Uterus (tissue), 4 donors: ENCODE data around the gene MSANTD1. TPM values are rescaled to one million over a fixed set of nuclear protein-coding genes. Genes with fewer than 3 reads are reported as not detected.

Source experiments
- DNase-seq, 2 donors: peaks; one replicate each; pipeline ENCODE4 v3.0.0-alpha.2; 2019 to 2020
- H3K27ac ChIP-seq, 2 donors: fragments of 200-600 bp; sonication (generic); 1 replicate in 1 of 2; 2 replicates in 1 of 2; pipeline ENCODE4 v1.5.1; 2016 to 2018
- H3K27me3 ChIP-seq, 2 donors: fragments of 200-600 bp; sonication (generic); one replicate each; pipeline ENCODE4 v1.5.1; 2018 to 2019; ENCODE audit warnings: control low read depth in 1 of 2
- H3K36me3 ChIP-seq, 2 donors: fragments of 200-600 bp; sonication (generic); one replicate each; pipeline ENCODE4 v1.5.1; 2019; ENCODE audit warnings: control low read depth in 1 of 2
- H3K4me1 ChIP-seq, 2 donors: fragments of 200-600 bp; sonication (generic); one replicate each; pipeline ENCODE4 v1.5.1; 2018 to 2019; ENCODE audit warnings: control low read depth in 1 of 2
- H3K4me3 ChIP-seq, 2 donors: fragments of 200-600 bp; sonication (generic); 1 replicate in 1 of 2; 2 replicates in 1 of 2; pipeline ENCODE4 v1.5.1; 2018 to 2019; ENCODE audit warnings: mild to moderate bottlenecking in 1 of 2
- H3K9me3 ChIP-seq, 2 donors: fragments of 200-600 bp; sonication (generic); one replicate each; pipeline ENCODE4 v1.5.1; 2019; ENCODE audit warnings: control low read depth in 1 of 2
- POLR2A ChIP-seq, 2 donors: fragments of 450-650 bp; IDR thresholded peaks; one replicate each; pipeline ENCODE4 v1.6.1; 2016; ENCODE audit warnings: antibody characterized with exemption in 2 of 2, mild to moderate bottlenecking in 1 of 2, moderate library complexity in 1 of 2
- intact Hi-C: fragments of 100-400 bp; cut with DNase I; formaldehyde crosslinking; loops from one replicate; pipeline ENCODE4 v1.15.1; 2023; ENCODE audit warnings: low total_unique reads
- total RNA-seq, 4 donors: library from RNA; depleted of rRNA in 3 of 4; stranded (reverse); fragments of >200 nt in 3 of 4; gene quantifications; one replicate each; pipeline versions ENCODE4 v1.1.0 to v1.2.4, GENCODE V29; 2014 to 2023
- TF ChIP-seq, protein P1 (sequence below), 4 experiments: fragments of 200-600 bp in 2 of 4; fragments of 450-650 bp in 2 of 4; sonication (generic) in 2 of 4; IDR thresholded peaks; one replicate each; pipeline ENCODE4 v1.5.1; 2016 to 2019; ENCODE audit warnings: antibody characterized with exemption in 4 of 4, mild to moderate bottlenecking in 2 of 4, moderate library complexity in 1 of 4
- donor health status: DM: yes; HTN: yes; CAD: no.

MSANTD1 gene
- total RNA-seq, 4 donors from 2014 or later: 1.3 to 3.3 (median 2.1) TPM; not detected in 1

- DNase-seq: no peak
- H3K9me3 ChIP-seq: no peaks in the 10 kb centered on the region
- no peak for TF ChIP-seq POLR2A (IDR thresholded peaks at IDR 0.05)
- TF ChIP-seq, protein P1, sequence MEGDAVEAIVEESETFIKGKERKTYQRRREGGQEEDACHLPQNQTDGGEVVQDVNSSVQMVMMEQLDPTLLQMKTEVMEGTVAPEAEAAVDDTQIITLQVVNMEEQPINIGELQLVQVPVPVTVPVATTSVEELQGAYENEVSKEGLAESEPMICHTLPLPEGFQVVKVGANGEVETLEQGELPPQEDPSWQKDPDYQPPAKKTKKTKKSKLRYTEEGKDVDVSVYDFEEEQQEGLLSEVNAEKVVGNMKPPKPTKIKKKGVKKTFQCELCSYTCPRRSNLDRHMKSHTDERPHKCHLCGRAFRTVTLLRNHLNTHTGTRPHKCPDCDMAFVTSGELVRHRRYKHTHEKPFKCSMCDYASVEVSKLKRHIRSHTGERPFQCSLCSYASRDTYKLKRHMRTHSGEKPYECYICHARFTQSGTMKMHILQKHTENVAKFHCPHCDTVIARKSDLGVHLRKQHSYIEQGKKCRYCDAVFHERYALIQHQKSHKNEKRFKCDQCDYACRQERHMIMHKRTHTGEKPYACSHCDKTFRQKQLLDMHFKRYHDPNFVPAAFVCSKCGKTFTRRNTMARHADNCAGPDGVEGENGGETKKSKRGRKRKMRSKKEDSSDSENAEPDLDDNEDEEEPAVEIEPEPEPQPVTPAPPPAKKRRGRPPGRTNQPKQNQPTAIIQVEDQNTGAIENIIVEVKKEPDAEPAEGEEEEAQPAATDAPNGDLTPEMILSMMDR (IDR thresholded peaks at IDR 0.05): no peak
These were observed 20.4 kb downstream of the MSANTD1 start for GRCh38 chr4:3269105-3269927.

GRCh38 chr4:3269991-3270611, 21.1 kb downstream of the MSANTD1 start:
- Histone ChIP-seq H3K9me3 (no peaks in the 10 kb centered on the region), H3K36me3 (no peaks in the 10 kb centered on the region), H3K27me3 (no peaks in the 10 kb centered on the region), H3K4me3 (no peak overlapping the region), H3K27ac (no peak overlapping the region), H3K4me1 (no peaks in the 10 kb centered on the region)
- intact Hi-C loops: no loop called here
- TF ChIP-seq, protein P1 (IDR thresholded peaks at IDR 0.05): no peak
- no peak for TF ChIP-seq POLR2A (IDR thresholded peaks at IDR 0.05)
- no peak for DNase-seq

More at GRCh38 chr4:3269105-3269927, 20.4 kb downstream of the MSANTD1 start:
- H3K4me1 ChIP-seq: no peaks in the 10 kb centered on the region
- no peak overlapping the region for H3K4me3 ChIP-seq
- H3K27me3 ChIP-seq: no peaks in the 10 kb centered on the region
- intact Hi-C loops: no loop called here
- no peak overlapping the region for H3K27ac ChIP-seq
- no peaks in the 10 kb centered on the region for H3K36me3 ChIP-seq

DNA sequence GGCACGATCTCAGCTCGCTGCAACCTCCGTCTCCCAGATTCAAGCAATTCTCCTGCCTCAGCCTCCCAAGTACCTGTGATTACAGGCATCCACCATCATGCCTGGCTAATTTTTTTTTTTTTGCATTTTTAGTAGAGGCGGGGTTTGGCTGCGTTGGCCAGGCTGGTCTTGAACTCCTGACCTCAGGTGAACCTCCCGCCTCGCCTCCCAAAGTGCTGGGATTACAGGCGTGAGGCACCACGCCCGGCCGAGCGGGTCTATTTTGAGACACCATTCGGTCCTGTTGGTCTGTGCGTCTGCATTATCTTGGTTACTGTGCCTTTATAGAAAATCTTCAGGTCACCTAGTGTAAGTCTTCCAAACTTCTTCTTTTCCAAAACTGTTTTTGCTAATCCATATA, 22.2 kb downstream of the MSANTD1 start:
- H3K36me3 ChIP-seq: no peaks in the 10 kb centered on the region
- no peak for DNase-seq
- TF ChIP-seq, protein P1 (IDR thresholded peaks at IDR 0.05): no peak
- TF ChIP-seq POLR2A (IDR thresholded peaks at IDR 0.05): no peak
- no peaks in the 10 kb centered on the region for H3K27me3 ChIP-seq
- no peaks in the 10 kb centered on the region for H3K9me3 ChIP-seq
- H3K4me1 ChIP-seq: no peaks in the 10 kb centered on the region
- no peak overlapping the region for H3K27ac ChIP-seq
- intact Hi-C loops: no loop called here
- no peak overlapping the region for H3K4me3 ChIP-seq

DNA sequence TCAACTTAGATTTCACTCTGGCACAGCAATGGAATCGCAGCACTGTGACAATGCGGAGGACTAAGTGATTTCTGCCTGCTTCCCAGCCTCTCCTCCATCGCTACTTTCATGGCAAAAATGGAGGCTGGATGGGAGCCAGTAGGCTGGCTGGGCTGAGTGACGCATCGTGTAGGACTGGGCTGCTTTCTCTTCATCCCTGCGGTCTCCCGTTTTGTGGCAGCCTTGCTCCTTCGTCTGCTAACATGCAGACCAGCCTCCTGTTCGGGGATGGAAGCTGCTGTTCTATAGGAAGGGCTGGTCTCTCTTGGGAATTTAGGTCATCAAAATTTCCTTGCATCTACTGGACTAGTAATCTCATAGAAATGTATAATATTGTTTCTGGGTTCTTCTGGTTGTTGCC, 28.0 kb downstream of the MSANTD1 start:
- H3K27ac ChIP-seq: no peak overlapping the region
- H3K9me3 ChIP-seq: no peaks in the 10 kb centered on the region
- H3K27me3 ChIP-seq: no peaks in the 10 kb centered on the region
- no peak overlapping the region for H3K4me3 ChIP-seq
- no peaks in the 10 kb centered on the region for H3K4me1 ChIP-seq
- TF ChIP-seq, protein P1 (IDR thresholded peaks at IDR 0.05): no peak
- TF ChIP-seq POLR2A (IDR thresholded peaks at IDR 0.05): no peak
- H3K36me3 ChIP-seq: no peaks in the 10 kb centered on the region
- no peak for DNase-seq
- intact Hi-C loops: no loop called here

DNA sequence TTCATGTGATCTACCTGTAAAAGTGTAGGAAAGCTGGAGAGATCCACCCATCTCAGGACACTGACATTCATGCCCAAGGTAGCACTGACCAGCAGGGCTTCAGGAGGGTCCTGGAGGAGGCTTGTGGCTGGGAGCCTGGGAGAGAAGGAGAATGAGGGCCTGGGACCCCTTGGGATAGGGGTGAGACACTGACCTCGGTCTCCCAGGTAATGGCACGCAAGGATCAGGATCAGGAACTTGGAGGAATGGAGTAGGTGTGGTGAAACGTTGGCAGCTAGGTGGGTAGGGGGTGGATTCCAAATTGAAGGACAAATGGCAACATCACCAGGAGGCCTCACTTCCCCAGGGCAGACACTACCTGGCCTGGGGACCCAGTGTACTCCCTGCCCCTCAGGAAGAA, 31.5 kb downstream of the MSANTD1 start:
- intact Hi-C loops: no loop called here
- Histone ChIP-seq H3K4me3 (no peak overlapping the region), H3K27me3 (no peaks in the 10 kb centered on the region), H3K9me3 (no peaks in the 10 kb centered on the region), H3K4me1 (no peaks in the 10 kb centered on the region), H3K27ac (no peak overlapping the region), H3K36me3 (no peaks in the 10 kb centered on the region)
- TF ChIP-seq, protein P1 (IDR thresholded peaks at IDR 0.05): no peak
- no peak for TF ChIP-seq POLR2A (IDR thresholded peaks at IDR 0.05)
- no peak for DNase-seq
